SH-SY5Y (cell line): ENCODE measurements around the gene DAGLA.

Source experiments
- GATA2 ChIP-seq: IDR thresholded peaks from 2 replicates; pipeline ENCODE4 v1.6.1; 2011; ENCODE audit warnings: mild to moderate bottlenecking, low read depth, low read length
- GATA3 ChIP-seq: IDR thresholded peaks from 2 replicates; pipeline ENCODE4 v1.6.1; 2011; ENCODE audit warnings: low read depth, mild to moderate bottlenecking, low read length, moderate library complexity

DNA sequence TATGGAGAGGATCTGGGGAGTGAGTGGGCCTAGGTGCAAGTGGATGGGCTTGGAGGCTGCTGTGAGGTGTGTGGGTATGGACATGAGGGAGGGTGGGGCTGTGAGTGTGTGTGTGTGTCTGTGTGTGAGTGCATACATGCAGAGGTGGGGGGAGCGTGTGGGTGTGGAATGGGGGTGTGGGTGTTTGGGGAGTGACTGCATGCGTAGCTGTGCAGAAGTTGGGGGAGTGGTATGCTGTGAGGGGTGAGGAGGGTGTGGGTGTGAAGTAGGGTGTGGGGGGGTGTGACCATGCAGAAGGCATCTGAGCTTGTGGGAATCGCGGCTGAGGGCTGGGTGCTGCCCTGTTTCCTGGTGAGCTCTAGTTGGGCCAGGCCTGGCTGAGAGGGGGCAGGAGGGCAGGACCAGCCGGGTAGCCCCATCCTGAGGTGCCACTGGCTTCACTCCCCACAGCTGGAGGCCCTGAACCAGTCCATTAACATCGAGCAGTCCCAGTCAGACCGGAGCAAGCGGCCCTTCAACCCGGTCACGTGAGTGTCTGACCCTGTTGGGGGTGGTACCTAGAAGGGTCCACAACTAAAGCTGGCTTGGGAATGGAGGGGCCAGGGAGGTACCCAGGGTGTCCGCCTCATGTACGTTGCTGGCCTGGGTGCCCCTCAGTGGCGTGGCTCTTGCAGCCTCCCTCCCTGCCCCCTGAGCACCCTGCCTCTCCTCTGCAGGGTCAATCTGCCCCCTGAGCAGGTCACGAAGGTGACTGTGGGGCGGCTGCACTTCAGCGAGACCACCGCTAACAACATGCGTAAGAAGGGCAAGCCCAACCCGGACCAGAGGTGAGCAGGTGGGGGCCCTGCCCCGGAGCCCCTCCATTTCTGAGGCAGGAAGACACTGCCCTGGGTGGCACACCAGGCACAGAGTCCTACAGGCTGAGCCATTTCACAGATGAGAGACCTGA lies 95.7 kb downstream of the DAGLA start:
- TF ChIP-seq GATA2 (no peak), GATA3 (no peak)
